ENCODE measurements around the gene CYP27B1.
"Not testable (repeated sequence)": the region's sequence is repeated elsewhere in the genome, so short reads cannot be mapped to it uniquely, and the experiment has no call there.

The CYP27B1 gene

GRCh38 chr12:57717846-57718640 lies 48.8 kb downstream of the CYP27B1 start:
- no peak for TF ChIP-seq CTCF (IDR thresholded peaks at IDR 0.05; ENCODE audit: control extremely low read depth, extremely low read depth, low read depth, missing control alignments)
- peak; percentile 6 for DNase-seq (ENCODE audit: extremely low spot score)
- POLR2A ChIA-PET, result no interaction called here
- CTCF ChIA-PET, result interaction anchor here (1.0 to 1.9 kb wide), 4 partner anchors 14 to 85 kb away, joined by 3 to 5 read pairs (median 4); partner anchors contain the start of gene B4GALNT1

GRCh38 chr12:57717131-57717530 lies 49.7 kb downstream of the CYP27B1 start:
- ChIA-PET CTCF (no interaction called here), POLR2A (no interaction called here)
- TF ChIP-seq CTCF (IDR thresholded peaks at IDR 0.05; ENCODE audit: control extremely low read depth, extremely low read depth, low read depth, missing control alignments), result no peak
- DNase-seq (ENCODE audit: extremely low spot score), result no peak

GRCh38 chr12:57716305-57716704 lies 50.6 kb downstream of the CYP27B1 start:
- no peak for TF ChIP-seq CTCF (IDR thresholded peaks at IDR 0.05; ENCODE audit: control extremely low read depth, extremely low read depth, low read depth, missing control alignments)
- ChIA-PET CTCF (no interaction called here), POLR2A (no interaction called here)
- no peak for DNase-seq (ENCODE audit: extremely low spot score)

- POLR2A ChIA-PET, result no interaction called here
- peak; percentile 11 for DNase-seq (ENCODE audit: extremely low spot score)
- CTCF ChIA-PET, result interaction anchor here (1.3 kb wide), 1 partner anchor 12 kb away, joined by 4 read pairs; no protein-coding TSS in a partner anchor
- TF ChIP-seq CTCF (IDR thresholded peaks at IDR 0.05; ENCODE audit: control extremely low read depth, extremely low read depth, low read depth, missing control alignments), result no peak
Observed at GRCh38 chr12:57715786-57716185, 51.1 kb downstream of the CYP27B1 start.

- DNase-seq (ENCODE audit: extremely low spot score), result peak; percentile 16
- CTCF ChIA-PET, result interaction anchor here (1.3 to 1.5 kb wide), 3 partner anchors 11 to 22 kb away, joined by 4 read pairs; partner anchors contain the start of gene OS9
- POLR2A ChIA-PET, result not testable (repeated sequence)
Observed at GRCh38 chr12:57715036-57715748, 51.7 kb downstream of the CYP27B1 start.

- no peak for DNase-seq (ENCODE audit: extremely low spot score)
- TF ChIP-seq CTCF (IDR thresholded peaks at IDR 0.05; ENCODE audit: control extremely low read depth, extremely low read depth, low read depth, missing control alignments), result no peak
- ChIA-PET CTCF (interaction anchor here (1.0 kb wide), 2 partner anchors 19 to 21 kb away, joined by 3 read pairs; partner anchors contain the start of gene OS9), POLR2A (no interaction called here)
Observed at GRCh38 chr12:57713209-57713608, 53.7 kb downstream of the CYP27B1 start.

- CTCF ChIA-PET, result interaction anchor here (1.0 kb wide), 2 partner anchors 18 to 19 kb away, joined by 3 read pairs; partner anchors contain the start of gene OS9
- DNase-seq (ENCODE audit: extremely low spot score), result no peak
- no peak for TF ChIP-seq CTCF (IDR thresholded peaks at IDR 0.05; ENCODE audit: control extremely low read depth, extremely low read depth, low read depth, missing control alignments)
- POLR2A ChIA-PET, result no interaction called here
Observed at GRCh38 chr12:57712701-57713100, 54.2 kb downstream of the CYP27B1 start.
